SK-N-SH treated with all-trans-retinoic acid at 6 μM for 48 hours (cell line): ENCODE measurements around the gene TAOK2.

Experiments used
- ATAC-seq: fragments of 200-7000 bp; cut with Tn5 transposase; 3 replicates; pipeline ENCODE4 v1.9.1; 2020; ENCODE audit warnings: mild to moderate bottlenecking, moderate library complexity
- ARNTL ChIP-seq: fragments of 450-650 bp; formaldehyde crosslinking; IDR thresholded peaks from 2 replicates; pipeline ENCODE4 v1.5.0; 2020; ENCODE audit warnings: low read depth, mild to moderate bottlenecking, moderate library complexity, borderline replicate concordance
- BACH2 ChIP-seq: fragments of 250-450 bp; sonication (Bioruptor Pico); IDR thresholded peaks from 2 replicates; pipeline ENCODE4 v1.9.0; 2021; ENCODE audit warnings: mild to moderate bottlenecking, borderline replicate concordance
- CSRNP3 ChIP-seq: fragments of 250-450 bp; sonication (Bioruptor Pico); IDR thresholded peaks from 2 replicates; pipeline ENCODE4 v1.5.1; 2021; ENCODE audit warnings: mild to moderate bottlenecking, moderate library complexity
- ESRRG ChIP-seq: fragments of 250-450 bp; sonication (Bioruptor Pico); IDR thresholded peaks from 2 replicates; pipeline ENCODE4 v1.6.1; 2021; ENCODE audit warnings: mild to moderate bottlenecking
- GLIS3 ChIP-seq: fragments of 250-450 bp; sonication (Bioruptor Pico); IDR thresholded peaks from 2 replicates; pipeline ENCODE4 v1.5.0; 2020; ENCODE audit warnings: mild to moderate bottlenecking, moderate library complexity
- OSR1 ChIP-seq: fragments of 250-450 bp; sonication (Bioruptor Pico); IDR thresholded peaks from 2 replicates; pipeline ENCODE4 v1.8.0; 2022; ENCODE audit warnings: moderate library complexity, mild to moderate bottlenecking, inconsistent platforms
- PATZ1 ChIP-seq: fragments of 250-450 bp; sonication (Bioruptor Pico); IDR thresholded peaks from 2 replicates; pipeline ENCODE4 v1.8.0; 2020; ENCODE audit warnings: mild to moderate bottlenecking, moderate library complexity, borderline replicate concordance
- POU6F1 ChIP-seq: fragments of 250-450 bp; sonication (Bioruptor Pico); IDR thresholded peaks from 2 replicates; pipeline ENCODE4 v1.8.0; 2021; ENCODE audit warnings: low read depth, mild to moderate bottlenecking, moderate library complexity, borderline replicate concordance
- PPARA ChIP-seq: fragments of 250-450 bp; sonication (Bioruptor Pico); IDR thresholded peaks from 2 replicates; pipeline ENCODE4 v1.5.0; 2020; ENCODE audit warnings: mild to moderate bottlenecking, borderline replicate concordance
- RARB ChIP-seq: fragments of 250-450 bp; sonication (Bioruptor Pico); IDR thresholded peaks from 2 replicates; pipeline ENCODE4 v1.8.0; 2021; ENCODE audit warnings: mild to moderate bottlenecking, moderate library complexity
- SNAI2 ChIP-seq: fragments of 250-450 bp; sonication (Bioruptor Pico); IDR thresholded peaks from 2 replicates; pipeline ENCODE4 v1.5.0; 2020; ENCODE audit warnings: mild to moderate bottlenecking, moderate library complexity
- TOX ChIP-seq: fragments of 250-450 bp; sonication (Bioruptor Pico); IDR thresholded peaks from 2 replicates; pipeline ENCODE4 v1.8.0; 2021; ENCODE audit warnings: mild to moderate bottlenecking, moderate library complexity, borderline replicate concordance
- TSHZ2 ChIP-seq: fragments of 250-450 bp; sonication (Bioruptor Pico); IDR thresholded peaks from 2 replicates; pipeline ENCODE4 v1.5.0; 2020; ENCODE audit warnings: mild to moderate bottlenecking, moderate library complexity
- ZC3H10 ChIP-seq: fragments of 250-450 bp; sonication (Bioruptor Pico); IDR thresholded peaks from 2 replicates; pipeline ENCODE4 v1.5.1; 2021; ENCODE audit warnings: mild to moderate bottlenecking, moderate library complexity
- ZFP3 ChIP-seq: fragments of 250-450 bp; sonication (Bioruptor Pico); IDR thresholded peaks from 2 replicates; pipeline ENCODE4 v1.5.0; 2020; ENCODE audit warnings: mild to moderate bottlenecking, moderate library complexity
- ZFP30 ChIP-seq: fragments of 450-650 bp; formaldehyde crosslinking; IDR thresholded peaks from 2 replicates; pipeline ENCODE4 v1.5.0; 2022; ENCODE audit warnings: mild to moderate bottlenecking, moderate library complexity
- ZNF565 ChIP-seq: fragments of 450-650 bp; formaldehyde crosslinking; conservative IDR thresholded peaks from 2 replicates; pipeline ENCODE4 v1.5.0; 2020; ENCODE audit warnings: low read depth, mild to moderate bottlenecking, moderate library complexity
- ZNF70 ChIP-seq: fragments of 450-650 bp; formaldehyde crosslinking; IDR thresholded peaks from 2 replicates; pipeline ENCODE4 v1.5.0; 2020; ENCODE audit warnings: mild to moderate bottlenecking, moderate library complexity

The TAOK2 gene

GRCh38 chr16:29987371-29988085 is 13.9 kb downstream of the TAOK2 start:
- no peak for ATAC-seq
- TF ChIP-seq GLIS3, result no peak
- TF ChIP-seq TOX, result no peak
- no peak for TF ChIP-seq ARNTL
- TF ChIP-seq SNAI2 (CRISPR knock-in tag), result no peak
- TF ChIP-seq PPARA (CRISPR knock-in tag), result no peak
- no peak for TF ChIP-seq ZFP3
- TF ChIP-seq TSHZ2 (CRISPR knock-in tag), result no peak
- no peak for TF ChIP-seq ESRRG (CRISPR knock-in tag)
- no peak for TF ChIP-seq PATZ1 (CRISPR knock-in tag)
- no peak for TF ChIP-seq OSR1 (CRISPR knock-in tag)
- no peak for TF ChIP-seq ZC3H10
- TF ChIP-seq ZNF565 (CRISPR knock-in tag), result no peak
- no peak for TF ChIP-seq ZNF70 (CRISPR knock-in tag)

GRCh38 chr16:29988346-29989075 is 14.8 kb downstream of the TAOK2 start:
- TF ChIP-seq ZNF565 (CRISPR knock-in tag) (no peak), ZFP30 (no peak), ESRRG (CRISPR knock-in tag) (no peak), ZFP3 (no peak), OSR1 (CRISPR knock-in tag) (no peak), TSHZ2 (CRISPR knock-in tag) (no peak), SNAI2 (CRISPR knock-in tag) (no peak), TOX (no peak), PATZ1 (CRISPR knock-in tag) (no peak), ARNTL (no peak), POU6F1 (no peak), GLIS3 (no peak), CSRNP3 (CRISPR knock-in tag) (no peak), ZC3H10 (no peak), BACH2 (CRISPR knock-in tag) (no peak), RARB (no peak)

More at GRCh38 chr16:29988346-29989075, 14.8 kb downstream of the TAOK2 start:
- ATAC-seq, result no peak
